Measurements from ENCODE around the gene NBL1. TPM values are rescaled to one million over a fixed set of nuclear protein-coding genes. Genes with fewer than 3 reads are reported as not detected.

Gene NBL1
- total and polyA plus RNA-seq, 9 of the 15 experiments (the other 6 are each of a cell fraction or from before 2014, with no cell fraction given), result 0.10 to 3.7 (median 1.8) TPM; not detected in 1

GRCh38 chr1:19647643-19648042 lies 3.5 kb downstream of the NBL1 start (continued):
- TF ChIP-seq ZBTB33 (CRISPR knock-in tag; IDR thresholded peaks at IDR 0.05) (peak; percentile 58; the same call in 1 of the 2 replicates), TFAP4 (CRISPR knock-in tag; IDR thresholded peaks at IDR 0.05; ENCODE audit: borderline replicate concordance) (peak; percentile 23; the same call in 1 of the 2 replicates), ZBED1 (IDR thresholded peaks at IDR 0.05) (no peak), ESRRA (IDR thresholded peaks at IDR 0.05; ENCODE audit: borderline replicate concordance, low read depth) (peak; percentile 59; the same call in 1 of the 2 replicates), RBM14 (IDR thresholded peaks at IDR 0.05; ENCODE audit: borderline replicate concordance, insufficient read depth, low read depth, low read length) (no peak), BCLAF1 (IDR thresholded peaks at IDR 0.05; ENCODE audit: borderline replicate concordance in 1 of 2, control insufficient read depth in 1 of 2, low read depth in 2 of 2, low read length in 1 of 2) (no peak), ZNF586 (CRISPR knock-in tag; conservative IDR thresholded peaks at IDR 0.05) (no peak), FOXA1 (IDR thresholded peaks at IDR 0.05; ENCODE audit: borderline replicate concordance) (no peak), KDM1A (IDR thresholded peaks at IDR 0.05) (no peak), NKRF (IDR thresholded peaks at IDR 0.05; ENCODE audit: borderline replicate concordance) (no peak), PCBP1 (IDR thresholded peaks at IDR 0.05; ENCODE audit: low read depth, low read length, poor library complexity, severe bottlenecking) (peak; percentile 32), KDM4B (IDR thresholded peaks at IDR 0.05; ENCODE audit: borderline replicate concordance in 2 of 2, low read depth in 1 of 2) (no peak), ZNF584 (CRISPR knock-in tag; IDR thresholded peaks at IDR 0.05; ENCODE audit: low read depth) (no peak), ZHX1 (conservative IDR thresholded peaks at IDR 0.05; ENCODE audit: low read length) (no peak)
